Measurements from ENCODE around the gene TET1. TPM values are rescaled to one million over a fixed set of nuclear protein-coding genes. Genes with fewer than 3 reads are reported as not detected.
"Not testable (repeated sequence)": the region's sequence is repeated elsewhere in the genome, so short reads cannot be mapped to it uniquely, and the experiment has no call there.

Gene TET1
- total RNA-seq, 1 donor from 2014 or later: 67.3 TPM

DNA sequence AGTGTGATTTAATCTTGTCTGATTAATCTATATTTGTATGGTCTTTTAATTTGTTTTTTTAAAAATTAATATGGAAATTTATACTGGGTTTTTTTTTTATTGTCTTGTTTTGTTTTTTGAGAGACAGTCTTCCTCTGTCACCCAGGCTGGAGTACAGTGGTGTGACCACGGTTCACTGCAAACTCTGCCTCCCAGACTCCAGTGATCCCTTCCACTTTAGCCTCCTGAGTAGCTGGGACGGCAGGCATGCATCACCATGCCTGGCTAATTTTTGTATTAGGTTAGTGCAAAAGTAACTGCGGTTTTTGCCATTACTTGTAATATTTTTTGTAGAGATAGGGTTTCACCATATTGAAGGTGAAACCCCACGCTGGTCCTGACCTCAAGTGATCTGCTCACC, 73.1 kb downstream of the TET1 start:
- H3K79me2 ChIP-seq (ENCODE audit: low read depth): peaks cover 87% of the 10 kb centered on the region
- H4K20me1 ChIP-seq (ENCODE audit: low read depth): peaks cover 9% of the 10 kb centered on the region

DNA sequence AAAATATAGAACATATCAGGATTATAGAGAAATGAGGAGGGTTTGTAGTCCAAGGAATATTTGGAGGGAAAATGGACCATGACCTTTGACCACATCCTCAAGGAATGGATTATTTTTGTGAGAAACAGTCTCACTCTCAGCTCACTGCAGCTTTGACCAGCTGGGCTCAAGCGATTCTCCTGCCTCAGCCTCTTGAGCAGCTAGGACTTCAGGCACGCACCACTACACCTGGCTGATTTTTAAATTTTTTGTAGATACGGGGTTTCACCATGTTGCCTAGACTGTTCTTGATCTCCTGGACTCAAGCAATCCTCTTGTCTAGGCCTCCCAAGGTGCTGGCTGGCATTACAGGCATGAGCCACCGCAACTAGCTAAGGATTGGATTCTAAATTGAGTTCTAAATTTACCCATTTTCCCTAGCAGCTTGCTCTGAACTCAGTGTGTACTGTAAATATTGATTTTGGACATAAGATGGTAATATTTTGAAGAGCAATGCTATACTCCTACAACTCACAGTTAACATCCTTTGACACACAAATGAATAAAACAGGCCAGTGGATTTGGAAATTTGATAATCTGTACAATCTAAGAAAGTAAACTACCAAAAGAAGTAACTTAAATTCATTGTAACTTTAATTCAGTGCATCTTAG, 73.8 kb downstream of the TET1 start:
- Histone ChIP-seq H3K4me2 (no peak overlapping the region), H3K9me3 (ENCODE audit: low read depth) (no peaks in the 10 kb centered on the region), H3F3A (ENCODE audit: low read depth) (peaks cover 2% of the 10 kb centered on the region), H3K79me2 (ENCODE audit: low read depth) (peaks cover 86% of the 10 kb centered on the region), H3K4me3 (no peak overlapping the region), H3K9ac (no peak overlapping the region), H3K4me1 (no peaks in the 10 kb centered on the region), H4K20me1 (ENCODE audit: low read depth) (peaks cover 11% of the 10 kb centered on the region), H3K27me3 (no peaks in the 10 kb centered on the region), H3K27ac (no peak overlapping the region), H2AFZ (replicated peaks) (no peak overlapping the region), H3K36me3 (no peaks in the 10 kb centered on the region)
- H3K27me3 Mint-ChIP-seq (ENCODE audit: insufficient read depth, low read depth): peaks cover 3% of the 10 kb centered on the region
- TF ChIP-seq EZH2 (IDR thresholded peaks at IDR 0.05) (no peak), EZH2phosphoT487 (IDR thresholded peaks at IDR 0.05) (no peak)
- TF ChIP-seq, protein P1, sequence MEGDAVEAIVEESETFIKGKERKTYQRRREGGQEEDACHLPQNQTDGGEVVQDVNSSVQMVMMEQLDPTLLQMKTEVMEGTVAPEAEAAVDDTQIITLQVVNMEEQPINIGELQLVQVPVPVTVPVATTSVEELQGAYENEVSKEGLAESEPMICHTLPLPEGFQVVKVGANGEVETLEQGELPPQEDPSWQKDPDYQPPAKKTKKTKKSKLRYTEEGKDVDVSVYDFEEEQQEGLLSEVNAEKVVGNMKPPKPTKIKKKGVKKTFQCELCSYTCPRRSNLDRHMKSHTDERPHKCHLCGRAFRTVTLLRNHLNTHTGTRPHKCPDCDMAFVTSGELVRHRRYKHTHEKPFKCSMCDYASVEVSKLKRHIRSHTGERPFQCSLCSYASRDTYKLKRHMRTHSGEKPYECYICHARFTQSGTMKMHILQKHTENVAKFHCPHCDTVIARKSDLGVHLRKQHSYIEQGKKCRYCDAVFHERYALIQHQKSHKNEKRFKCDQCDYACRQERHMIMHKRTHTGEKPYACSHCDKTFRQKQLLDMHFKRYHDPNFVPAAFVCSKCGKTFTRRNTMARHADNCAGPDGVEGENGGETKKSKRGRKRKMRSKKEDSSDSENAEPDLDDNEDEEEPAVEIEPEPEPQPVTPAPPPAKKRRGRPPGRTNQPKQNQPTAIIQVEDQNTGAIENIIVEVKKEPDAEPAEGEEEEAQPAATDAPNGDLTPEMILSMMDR (IDR thresholded peaks at IDR 0.05): no peak
- H3K36me3 Mint-ChIP-seq: peaks cover 19% of the 10 kb centered on the region
- DNase-seq (ENCODE audit: low spot score): no peak
- H3K4me3 Mint-ChIP-seq: no peak overlapping the region
- H3K27ac Mint-ChIP-seq: no peak overlapping the region
- H3K4me1 Mint-ChIP-seq: no peaks in the 10 kb centered on the region
- peaks cover 2% of the 10 kb centered on the region for H3K9me3 Mint-ChIP-seq

More for the DNA sequence above, 73.1 kb downstream of the TET1 start:
- H3K4me2 ChIP-seq: no peak overlapping the region
- Mint-ChIP-seq H3K36me3 (peaks cover 23% of the 10 kb centered on the region), H3K27ac (no peak overlapping the region), H3K27me3 (ENCODE audit: insufficient read depth, low read depth) (peaks cover 3% of the 10 kb centered on the region), H3K4me1 (peaks cover 4% of the 10 kb centered on the region), H3K4me3 (no peak overlapping the region), H3K9me3 (peaks cover 2% of the 10 kb centered on the region)
- no peak overlapping the region for H2AFZ ChIP-seq (replicated peaks)
- H3K27ac ChIP-seq: no peak overlapping the region
- no peak for DNase-seq (ENCODE audit: low spot score)
- no peaks in the 10 kb centered on the region for H3K9me3 ChIP-seq (ENCODE audit: low read depth)
- H3K36me3 ChIP-seq: no peaks in the 10 kb centered on the region
- H3K4me1 ChIP-seq: peaks cover 1% of the 10 kb centered on the region
- H3K9ac ChIP-seq: no peak overlapping the region
- H3K4me3 ChIP-seq: no peak overlapping the region
- TF ChIP-seq, protein P1 (IDR thresholded peaks at IDR 0.05): no peak
- TF ChIP-seq EZH2phosphoT487 (IDR thresholded peaks at IDR 0.05) (no peak), EZH2 (IDR thresholded peaks at IDR 0.05) (no peak)
- H3K27me3 ChIP-seq: no peaks in the 10 kb centered on the region
- H3F3A ChIP-seq (ENCODE audit: low read depth): peaks cover 2% of the 10 kb centered on the region

DNA sequence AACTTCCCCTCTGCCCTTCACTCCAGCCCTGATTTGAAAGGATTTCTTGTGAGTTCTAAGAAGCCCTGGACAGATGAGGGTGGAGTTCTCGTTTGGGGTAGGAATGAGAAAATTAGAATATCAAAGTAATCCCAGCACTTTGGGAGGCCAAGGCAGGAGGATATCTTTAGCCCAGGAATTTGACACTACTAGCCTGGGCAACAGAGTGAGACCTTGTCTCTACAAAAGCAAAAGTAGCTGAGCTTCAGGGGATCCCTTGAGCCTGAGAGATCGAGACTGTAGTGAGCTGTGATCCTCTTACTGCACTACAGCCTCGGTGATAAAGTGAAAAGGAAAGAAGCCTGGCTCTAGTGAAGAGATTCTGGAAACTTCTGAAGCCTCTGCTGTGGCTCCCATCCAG, 76.2 kb downstream of the TET1 start:
- H3K9me3 Mint-ChIP-seq: no peaks in the 10 kb centered on the region

DNA sequence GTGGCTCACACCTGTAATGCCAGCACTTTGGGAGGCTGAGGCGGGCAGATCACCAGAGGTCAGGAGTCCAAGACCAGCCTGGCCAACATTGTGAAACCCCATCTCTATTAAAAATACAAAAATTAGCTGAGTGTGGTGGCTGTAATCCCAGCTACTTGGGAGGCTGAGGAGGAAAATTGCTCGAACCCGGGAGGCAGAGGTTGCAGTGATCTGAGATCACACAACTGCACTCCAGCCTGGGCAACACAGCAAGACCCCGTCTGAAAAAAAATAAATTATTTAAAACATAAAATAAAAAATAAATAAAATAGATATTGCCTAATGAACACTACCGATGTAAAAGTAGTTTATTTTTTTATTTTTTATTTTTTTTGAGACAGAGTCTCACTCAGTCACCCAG, 83.4 kb downstream of the TET1 start:
- DNase-seq (ENCODE audit: low spot score); H3K27ac Mint-ChIP-seq; H2AFZ ChIP-seq (replicated peaks); H3K4me1 ChIP-seq; H3K9me3 Mint-ChIP-seq; H3K9ac ChIP-seq; H3K4me3 ChIP-seq; H3K27me3 ChIP-seq; H3K4me1 Mint-ChIP-seq; H3K4me2 ChIP-seq; H3K27me3 Mint-ChIP-seq (ENCODE audit: insufficient read depth, low read depth); H3K9me3 ChIP-seq (ENCODE audit: low read depth); H3K4me3 Mint-ChIP-seq; H3K27ac ChIP-seq: not testable (repeated sequence)
- Histone ChIP-seq H3K36me3 (peaks cover 17% of the 10 kb centered on the region), H3F3A (ENCODE audit: low read depth) (peaks cover 17% of the 10 kb centered on the region), H3K79me2 (ENCODE audit: low read depth) (peaks cover 79% of the 10 kb centered on the region), H4K20me1 (ENCODE audit: low read depth) (peaks cover 28% of the 10 kb centered on the region)
- H3K36me3 Mint-ChIP-seq: peaks cover 35% of the 10 kb centered on the region

More for the DNA sequence above, 76.2 kb downstream of the TET1 start:
- Histone ChIP-seq H3K36me3 (no peaks in the 10 kb centered on the region), H3F3A (ENCODE audit: low read depth) (peaks cover 2% of the 10 kb centered on the region), H3K4me1 (no peaks in the 10 kb centered on the region), H3K9ac (no peak overlapping the region), H3K9me3 (ENCODE audit: low read depth) (no peaks in the 10 kb centered on the region), H2AFZ (replicated peaks) (no peak overlapping the region), H3K4me3 (no peak overlapping the region), H3K27ac (no peak overlapping the region), H3K4me2 (no peak overlapping the region), H3K27me3 (no peaks in the 10 kb centered on the region), H4K20me1 (ENCODE audit: low read depth) (peaks cover 13% of the 10 kb centered on the region), H3K79me2 (ENCODE audit: low read depth) (peaks cover 86% of the 10 kb centered on the region)
- Mint-ChIP-seq H3K4me3 (no peak overlapping the region), H3K36me3 (peaks cover 14% of the 10 kb centered on the region), H3K27me3 (ENCODE audit: insufficient read depth, low read depth) (peaks cover 3% of the 10 kb centered on the region), H3K4me1 (no peaks in the 10 kb centered on the region), H3K27ac (no peak overlapping the region)
- TF ChIP-seq, protein P1 (IDR thresholded peaks at IDR 0.05): no peak
- TF ChIP-seq EZH2 (IDR thresholded peaks at IDR 0.05) (no peak), EZH2phosphoT487 (IDR thresholded peaks at IDR 0.05) (no peak)
- no peak for DNase-seq (ENCODE audit: low spot score)
